Liver (tissue), 3 donors: ENCODE results near the gene LEAP2.

Experiments
- FOXA1 ChIP-seq: IDR thresholded peaks from 2 replicates; pipeline ENCODE4 v1.6.1; 2016; ENCODE audit warnings: antibody characterized with exemption
- RAD21 ChIP-seq, 2 donors: IDR thresholded peaks; 2 replicates each; pipeline ENCODE4 v1.6.1; 2016; ENCODE audit warnings: antibody characterized with exemption in 2 of 2, mild to moderate bottlenecking in 2 of 2
- RXRA ChIP-seq, 2 donors: IDR thresholded peaks; 2 replicates each; pipeline ENCODE4 v1.6.1; 2017 to 2018; ENCODE audit warnings: antibody characterized with exemption in 2 of 2, mild to moderate bottlenecking in 1 of 2
- TF ChIP-seq, protein P1 (sequence below): fragments of 150-350 bp; IDR thresholded peaks from 2 replicates; pipeline ENCODE4 v1.5.1; 2017; ENCODE audit warnings: improper control_type of control experiment, low read depth, low read length; ENCODE audit not compliant: missing input control
- TF ChIP-seq, protein P2 (sequence below): IDR thresholded peaks from 2 replicates; pipeline ENCODE4 v1.6.1; 2016; ENCODE audit warnings: antibody characterized with exemption
- TF ChIP-seq, protein P3 (sequence below): IDR thresholded peaks from 2 replicates; pipeline ENCODE4 v1.6.1; 2016; ENCODE audit warnings: antibody characterized with exemption
- donor health status: healthy.
- donor health status: healthy.

DNA sequence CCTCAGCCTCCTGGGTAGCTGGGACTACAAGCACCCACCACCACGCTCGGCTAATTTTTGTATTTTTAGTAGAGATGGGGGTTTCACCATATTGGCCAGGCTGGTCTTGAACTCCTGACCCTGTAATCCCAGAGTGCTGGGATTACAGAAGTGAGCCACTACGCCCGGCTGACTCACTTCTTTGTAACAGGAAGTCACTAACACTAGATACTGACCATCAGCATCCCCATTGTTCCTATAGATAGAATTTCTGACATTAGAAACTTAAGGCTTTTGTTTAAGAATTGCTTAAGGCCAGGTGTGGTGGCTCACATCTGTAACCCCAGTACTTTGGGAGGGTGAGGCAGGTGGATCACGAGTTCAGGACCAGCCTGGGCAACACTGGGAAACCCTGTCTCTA, 42.2 kb downstream of the LEAP2 start:
- TF ChIP-seq, protein P1, sequence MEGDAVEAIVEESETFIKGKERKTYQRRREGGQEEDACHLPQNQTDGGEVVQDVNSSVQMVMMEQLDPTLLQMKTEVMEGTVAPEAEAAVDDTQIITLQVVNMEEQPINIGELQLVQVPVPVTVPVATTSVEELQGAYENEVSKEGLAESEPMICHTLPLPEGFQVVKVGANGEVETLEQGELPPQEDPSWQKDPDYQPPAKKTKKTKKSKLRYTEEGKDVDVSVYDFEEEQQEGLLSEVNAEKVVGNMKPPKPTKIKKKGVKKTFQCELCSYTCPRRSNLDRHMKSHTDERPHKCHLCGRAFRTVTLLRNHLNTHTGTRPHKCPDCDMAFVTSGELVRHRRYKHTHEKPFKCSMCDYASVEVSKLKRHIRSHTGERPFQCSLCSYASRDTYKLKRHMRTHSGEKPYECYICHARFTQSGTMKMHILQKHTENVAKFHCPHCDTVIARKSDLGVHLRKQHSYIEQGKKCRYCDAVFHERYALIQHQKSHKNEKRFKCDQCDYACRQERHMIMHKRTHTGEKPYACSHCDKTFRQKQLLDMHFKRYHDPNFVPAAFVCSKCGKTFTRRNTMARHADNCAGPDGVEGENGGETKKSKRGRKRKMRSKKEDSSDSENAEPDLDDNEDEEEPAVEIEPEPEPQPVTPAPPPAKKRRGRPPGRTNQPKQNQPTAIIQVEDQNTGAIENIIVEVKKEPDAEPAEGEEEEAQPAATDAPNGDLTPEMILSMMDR = no peak
- TF ChIP-seq RAD21 (IDR thresholded peaks at IDR 0.05) = no peak
- TF ChIP-seq, protein P2, sequence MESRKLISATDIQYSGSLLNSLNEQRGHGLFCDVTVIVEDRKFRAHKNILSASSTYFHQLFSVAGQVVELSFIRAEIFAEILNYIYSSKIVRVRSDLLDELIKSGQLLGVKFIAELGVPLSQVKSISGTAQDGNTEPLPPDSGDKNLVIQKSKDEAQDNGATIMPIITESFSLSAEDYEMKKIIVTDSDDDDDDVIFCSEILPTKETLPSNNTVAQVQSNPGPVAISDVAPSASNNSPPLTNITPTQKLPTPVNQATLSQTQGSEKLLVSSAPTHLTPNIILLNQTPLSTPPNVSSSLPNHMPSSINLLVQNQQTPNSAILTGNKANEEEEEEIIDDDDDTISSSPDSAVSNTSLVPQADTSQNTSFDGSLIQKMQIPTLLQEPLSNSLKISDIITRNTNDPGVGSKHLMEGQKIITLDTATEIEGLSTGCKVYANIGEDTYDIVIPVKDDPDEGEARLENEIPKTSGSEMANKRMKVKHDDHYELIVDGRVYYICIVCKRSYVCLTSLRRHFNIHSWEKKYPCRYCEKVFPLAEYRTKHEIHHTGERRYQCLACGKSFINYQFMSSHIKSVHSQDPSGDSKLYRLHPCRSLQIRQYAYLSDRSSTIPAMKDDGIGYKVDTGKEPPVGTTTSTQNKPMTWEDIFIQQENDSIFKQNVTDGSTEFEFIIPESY = no peak
- no peak for TF ChIP-seq RXRA (IDR thresholded peaks at IDR 0.05)
- TF ChIP-seq, protein P3, sequence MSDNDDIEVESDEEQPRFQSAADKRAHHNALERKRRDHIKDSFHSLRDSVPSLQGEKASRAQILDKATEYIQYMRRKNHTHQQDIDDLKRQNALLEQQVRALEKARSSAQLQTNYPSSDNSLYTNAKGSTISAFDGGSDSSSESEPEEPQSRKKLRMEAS = no peak
- TF ChIP-seq FOXA1 = no peak
